ENCODE measurements around the gene ANKRD10.

The ANKRD10 gene

DNA sequence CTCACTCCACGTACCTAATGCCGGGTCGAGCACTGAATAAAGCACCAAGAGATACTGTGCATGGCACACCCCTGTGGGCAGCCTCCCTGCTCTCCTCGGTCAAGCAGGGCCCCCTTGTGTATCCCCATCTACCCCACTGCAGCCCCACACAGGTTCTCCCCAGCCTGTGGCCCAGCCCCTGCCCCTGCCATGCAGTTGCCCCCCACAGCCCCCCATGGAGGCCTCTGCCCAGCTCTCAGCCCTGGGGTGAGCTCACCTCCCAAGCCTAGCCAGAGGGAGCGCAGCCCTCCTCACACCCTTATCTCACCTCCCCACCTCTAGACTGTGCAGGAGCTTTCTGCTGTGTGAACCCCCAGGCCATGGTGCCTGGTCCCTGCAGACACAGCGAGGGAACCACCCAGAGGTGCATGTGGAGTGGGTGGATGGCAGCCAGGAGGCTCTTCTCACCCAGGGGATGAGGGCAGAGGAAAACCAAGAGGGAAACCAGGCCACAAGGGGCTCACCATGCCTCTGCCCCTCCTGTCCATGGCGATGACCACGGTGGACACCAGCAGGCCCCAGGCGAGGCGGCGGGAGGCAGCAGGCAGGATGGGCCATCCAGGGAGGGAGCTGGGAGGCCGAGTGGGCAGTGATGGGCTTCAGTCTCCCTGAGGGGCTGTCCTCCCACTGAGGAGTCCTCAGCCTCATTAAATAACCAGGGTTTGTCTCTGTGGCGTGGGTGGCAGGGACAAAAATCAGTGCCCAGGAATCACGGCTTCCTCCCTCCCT lies 83.2 kb downstream of the ANKRD10 start:
- DNase-seq (ENCODE audit: low read depth, low spot score) = no peak

DNA sequence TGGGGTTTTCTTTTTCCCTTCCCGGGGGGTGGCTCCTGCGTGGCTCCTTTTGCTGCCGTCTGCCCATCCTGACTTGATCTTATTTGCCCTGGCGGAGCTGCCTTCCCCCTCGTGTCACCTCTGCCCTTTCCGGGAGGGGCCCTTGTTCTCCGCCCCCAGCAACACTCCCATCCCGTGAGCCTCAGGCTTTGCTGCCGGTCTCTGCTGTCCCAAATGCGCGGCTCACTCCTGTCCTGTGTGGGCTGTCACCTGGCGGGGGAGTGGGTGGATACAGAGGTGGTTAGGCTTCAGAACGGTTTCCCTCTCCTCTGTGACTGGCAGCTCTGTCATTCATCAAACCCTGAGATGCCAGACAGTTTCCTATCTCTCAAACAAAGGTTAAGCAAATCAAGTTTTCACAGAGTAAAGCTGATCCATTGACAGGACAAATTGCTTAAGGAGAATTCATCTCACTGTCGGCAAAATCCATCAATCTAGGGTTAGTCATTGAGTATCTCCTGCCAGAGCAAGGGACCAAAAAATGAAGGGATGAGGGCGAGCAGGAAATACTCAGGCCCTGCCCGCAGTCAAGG lies 84.0 kb downstream of the ANKRD10 start:
- DNase-seq (ENCODE audit: low read depth, low spot score) = no peak

DNA sequence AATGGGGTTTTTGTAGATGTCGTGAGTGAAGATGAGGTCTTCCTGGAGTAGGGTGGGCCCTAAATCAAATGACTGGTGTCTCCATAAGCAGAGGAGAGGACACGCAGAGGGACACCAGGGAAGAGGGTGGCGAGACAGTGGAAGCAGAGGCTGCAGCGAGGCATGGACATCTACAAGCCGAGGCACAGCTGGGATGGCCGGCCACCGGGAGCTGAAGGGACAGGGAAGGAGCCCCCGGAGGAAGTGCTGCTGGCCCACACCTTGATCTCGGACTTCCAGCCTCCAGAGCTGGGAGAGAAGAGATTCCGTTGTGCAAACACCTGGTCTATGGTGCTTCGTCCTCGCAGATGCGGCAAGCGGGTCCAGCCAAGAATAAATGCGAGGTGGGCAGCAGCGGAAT lies 84.5 kb downstream of the ANKRD10 start:
- no peak for DNase-seq (ENCODE audit: low read depth, low spot score)

DNA sequence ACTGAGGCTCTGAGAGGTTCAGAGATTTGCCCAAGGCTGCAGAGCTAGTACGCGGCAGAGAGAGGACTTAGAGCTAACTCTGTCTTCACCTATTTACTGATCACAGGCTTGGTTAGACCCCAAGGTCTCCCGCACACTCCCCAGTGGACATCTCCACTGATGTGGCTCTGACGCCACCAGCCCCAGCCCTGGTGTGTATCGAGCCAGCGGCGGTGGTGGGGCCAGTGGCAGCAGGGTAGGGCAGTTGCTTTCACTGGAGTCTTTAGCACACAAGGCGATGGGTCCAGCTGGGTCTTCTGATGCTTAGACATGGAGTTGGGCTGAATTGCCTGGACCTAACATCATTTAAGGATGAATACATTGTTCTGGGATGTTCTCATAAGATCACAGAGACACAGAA lies 85.4 kb downstream of the ANKRD10 start:
- DNase-seq (ENCODE audit: low read depth, low spot score) = no peak

DNA sequence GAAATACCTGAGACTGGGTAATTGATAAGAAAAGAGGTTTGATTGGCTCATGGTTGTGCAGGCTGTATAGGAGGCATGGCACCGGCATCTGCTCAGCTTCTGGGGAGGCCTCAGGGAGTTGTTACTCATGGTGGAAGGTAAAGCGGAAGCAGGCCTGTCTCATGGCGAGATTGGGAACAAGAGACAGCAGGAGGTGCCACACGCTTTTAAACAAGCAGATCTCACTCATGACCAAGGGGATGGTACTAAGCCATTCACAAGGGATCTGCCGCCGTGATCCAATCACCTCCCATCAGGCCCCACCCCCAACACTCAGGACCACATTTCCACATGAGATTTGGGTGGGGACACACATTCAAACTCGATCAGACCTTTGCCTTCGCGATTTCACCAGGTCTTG lies 86.2 kb downstream of the ANKRD10 start:
- DNase-seq (ENCODE audit: low read depth, low spot score) = no peak
